DOHH2 (cell line): ENCODE data around the gene GSK3A.
A peak's percentile ranks its signal among the peaks of the same experiment; 100 is the strongest.

ENCODE experiments used
- H3F3A ChIP-seq: fragments of 200-600 bp; sonication (generic), shearing (Covaris generic); 2 replicates; pipeline ENCODE4 v1.6.0; 2016; ENCODE audit warnings: antibody characterized with exemption, mild to moderate bottlenecking; ENCODE audit not compliant: control insufficient read depth, insufficient read depth
- H3K27ac ChIP-seq: fragments of 200-600 bp; sonication (generic); 2 replicates; pipeline ENCODE4 v1.5.1; 2014; ENCODE audit warnings: low read depth, mild to moderate bottlenecking, low read length, moderate library complexity
- H3K27me3 ChIP-seq: fragments of 200-600 bp; sonication (generic); 2 replicates; pipeline ENCODE4 v1.6.1; 2014; ENCODE audit warnings: mild to moderate bottlenecking, low read length, mixed read lengths; ENCODE audit not compliant: control insufficient read depth
- H3K36me3 ChIP-seq: fragments of 200-600 bp; sonication (generic); 2 replicates; pipeline ENCODE4 v1.6.1; 2014; ENCODE audit warnings: mild to moderate bottlenecking, low read length, moderate library complexity, mixed read lengths; ENCODE audit not compliant: control insufficient read depth
- H3K4me1 ChIP-seq: fragments of 200-600 bp; sonication (generic); 2 replicates; pipeline ENCODE4 v1.6.1; 2014; ENCODE audit warnings: mild to moderate bottlenecking, low read length, mixed read lengths; ENCODE audit not compliant: control insufficient read depth
- H3K4me2 ChIP-seq: fragments of 200-600 bp; sonication (generic); 2 replicates; pipeline ENCODE4 v1.6.0; 2014; ENCODE audit warnings: mild to moderate bottlenecking, low read length, moderate library complexity
- H3K4me3 ChIP-seq: fragments of 200-600 bp; sonication (generic); 2 replicates; pipeline ENCODE4 v1.5.1; 2014; ENCODE audit warnings: mild to moderate bottlenecking, low read length, mixed read lengths
- H3K79me2 ChIP-seq: fragments of 200-600 bp; sonication (generic); 2 replicates; pipeline ENCODE4 v1.6.1; 2014; ENCODE audit warnings: mild to moderate bottlenecking, low read length, mixed read lengths; ENCODE audit not compliant: control insufficient read depth
- H3K9me2 ChIP-seq: fragments of 200-600 bp; sonication (generic); replicated peaks from 2 replicates; pipeline ENCODE4 v1.6.1; 2014; ENCODE audit warnings: mild to moderate bottlenecking, low read length, mixed read lengths; ENCODE audit not compliant: control insufficient read depth
- H3K9me3 ChIP-seq: fragments of 200-600 bp; sonication (generic); 2 replicates; pipeline ENCODE4 v1.6.1; 2014; ENCODE audit warnings: antibody characterized with exemption, low read length, mixed read lengths; ENCODE audit not compliant: control insufficient read depth, insufficient read depth
- H4K20me1 ChIP-seq: fragments of 200-600 bp; sonication (generic); 2 replicates; pipeline ENCODE4 v1.6.0; 2014; ENCODE audit warnings: low read depth, mild to moderate bottlenecking, antibody characterized with exemption, low read length, moderate library complexity; ENCODE audit not compliant: control insufficient read depth, insufficient read depth
- CTCF ChIP-seq: fragments of 200-600 bp; sonication (generic); IDR thresholded peaks from one replicate; pipeline ENCODE4 v1.5.1; 2014; ENCODE audit warnings: antibody characterized with exemption, mild to moderate bottlenecking, low read depth, low read length; ENCODE audit not compliant: poor library complexity, severe bottlenecking
- EZH2phosphoT487 ChIP-seq: fragments of 200-600 bp; sonication (generic); IDR thresholded peaks from 2 replicates; pipeline ENCODE4 v1.6.1; 2017; ENCODE audit warnings: borderline replicate concordance, mild to moderate bottlenecking, antibody characterized with exemption, low read length, moderate library complexity, mixed read lengths

The GSK3A gene

GRCh38 chr19:42280815-42281145 lies 38.4 kb upstream of the GSK3A start:
- H3K4me3 ChIP-seq = peak overlapping the region; percentile 78
- no peaks in the 10 kb centered on the region for H3K9me2 ChIP-seq
- no peaks in the 10 kb centered on the region for H3K27me3 ChIP-seq
- no peaks in the 10 kb centered on the region for H3K9me3 ChIP-seq
- H4K20me1 ChIP-seq = 0 out of 2 replicates have a peak, but pooled peaks cover 3% of the 10 kb centered on the region
- peaks cover 28% of the 10 kb centered on the region for H3K79me2 ChIP-seq
- no peak for TF ChIP-seq EZH2phosphoT487
- H3K4me1 ChIP-seq = peaks cover 49% of the 10 kb centered on the region
- peak overlapping the region; percentile 89 for H3K27ac ChIP-seq
- peaks cover 12% of the 10 kb centered on the region for H3F3A ChIP-seq
- H3K36me3 ChIP-seq = peaks cover 2% of the 10 kb centered on the region
- peak overlapping the region; percentile 99 for H3K4me2 ChIP-seq

- peak overlapping the region; percentile 78 for H3K4me3 ChIP-seq
- H3K4me1 ChIP-seq = peaks cover 43% of the 10 kb centered on the region
- no peaks in the 10 kb centered on the region for H3K9me3 ChIP-seq
- peaks cover 22% of the 10 kb centered on the region for H3K79me2 ChIP-seq
- H3K27me3 ChIP-seq = no peaks in the 10 kb centered on the region
- no peaks in the 10 kb centered on the region for H3K9me2 ChIP-seq
- peaks cover 12% of the 10 kb centered on the region for H3F3A ChIP-seq
- TF ChIP-seq CTCF (peak; percentile 89), EZH2phosphoT487 (no peak)
- H3K36me3 ChIP-seq = no peaks in the 10 kb centered on the region
- H3K27ac ChIP-seq = peak overlapping the region; percentile 89
- no peaks in the 10 kb centered on the region for H4K20me1 ChIP-seq
- peak overlapping the region; percentile 99 for H3K4me2 ChIP-seq
Observed at GRCh38 chr19:42279902-42280814, 37.8 kb upstream of the GSK3A start.

- H3K4me2 ChIP-seq = peak overlapping the region; percentile 99
- peak overlapping the region; percentile 89; the same call in 1 of the 2 replicates for H3K27ac ChIP-seq
- peaks cover 12% of the 10 kb centered on the region for H3F3A ChIP-seq
Observed at GRCh38 chr19:42279155-42279901, 36.9 kb upstream of the GSK3A start.

More at GRCh38 chr19:42279155-42279901, 36.9 kb upstream of the GSK3A start:
- Histone ChIP-seq H4K20me1 (no peaks in the 10 kb centered on the region), H3K27me3 (no peaks in the 10 kb centered on the region), H3K79me2 (peaks cover 14% of the 10 kb centered on the region), H3K4me3 (peak overlapping the region; percentile 78), H3K9me2 (no peaks in the 10 kb centered on the region), H3K4me1 (peaks cover 40% of the 10 kb centered on the region), H3K9me3 (no peaks in the 10 kb centered on the region), H3K36me3 (peaks cover 4% of the 10 kb centered on the region; the same call in 1 of the 2 replicates)
- no peak for TF ChIP-seq CTCF
